ENCODE measurements around the gene ADGRA1. TPM values are rescaled to one million over a fixed set of nuclear protein-coding genes. Genes with fewer than 3 reads are reported as not detected.

Gene ADGRA1
- total and polyA plus RNA-seq, 2 of the 13 experiments (the other 11 are each of a cell fraction or from before 2014, with no cell fraction given), result not detected

DNA sequence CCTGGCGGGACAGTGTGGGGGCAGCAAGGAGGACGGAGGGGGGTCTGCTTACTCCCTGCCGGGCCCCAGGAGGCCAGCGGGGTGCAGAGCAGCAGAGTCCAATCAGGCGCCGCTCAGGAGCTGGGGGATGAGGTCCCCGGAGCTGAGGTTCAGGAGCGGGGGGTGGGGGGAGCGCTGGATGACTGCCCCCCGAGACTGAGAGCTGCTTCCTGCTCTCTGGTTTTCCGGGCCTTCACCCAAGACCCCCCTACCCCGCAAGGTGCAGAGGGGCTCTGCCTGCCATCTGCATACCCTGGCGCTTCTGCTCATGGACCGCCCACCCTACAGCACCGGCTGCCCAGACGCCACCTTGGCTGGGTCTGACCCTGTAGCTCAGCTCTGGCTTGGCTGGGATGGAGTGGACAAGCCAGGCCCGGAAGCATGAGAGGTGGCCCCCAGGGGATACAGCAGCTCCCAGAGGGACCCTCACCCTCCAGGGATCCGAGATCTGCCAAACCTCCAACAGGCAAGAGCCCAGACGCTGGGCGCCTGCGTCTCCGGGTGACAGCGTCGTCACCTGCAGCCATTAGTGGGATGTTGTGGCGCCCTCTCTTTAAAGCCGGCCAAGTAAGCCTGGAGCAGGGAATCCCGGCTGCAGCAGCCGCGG, 73.2 kb downstream of the ADGRA1 start:
- no TSS peak for BruUV-seq (replicated peaks)
- Histone ChIP-seq H3K4me3 (replicated peaks in 1 of 3; ENCODE audit: insufficient read depth in 1 of 3, low read depth in 2 of 3, low read length in 3 of 3) (peak overlapping the region in 2 of 3 experiments; percentile 36 to 64; a peak in 4 of 6 replicates), H4K20me1 (ENCODE audit: insufficient read depth, low read length) (no peaks in the 10 kb centered on the region), H3K27ac (ENCODE audit: extremely low read length, insufficient read depth, low read length) (no peak overlapping the region), H3K27me3 (ENCODE audit: control insufficient read depth in 1 of 2, insufficient read depth in 2 of 2, low read length in 2 of 2) (peaks cover 7 to 40% of the 10 kb centered on the region in 2 experiments), H3K4me1 (ENCODE audit: insufficient read depth, low read length) (peaks cover 17% of the 10 kb centered on the region), H3K9ac (ENCODE audit: insufficient read depth, low read depth, low read length) (no peak overlapping the region), H3K9me3 (ENCODE audit: low read length) (no peaks in the 10 kb centered on the region), H2AFZ (ENCODE audit: low read length) (no peak overlapping the region), H3K36me3 (replicated peaks in 1 of 2; ENCODE audit: control insufficient read depth in 1 of 2, insufficient read depth in 2 of 2, low read length in 2 of 2) (no peaks in the 10 kb centered on the region), H3K4me2 (ENCODE audit: low read depth, low read length) (peak overlapping the region; percentile 47), H3K79me2 (ENCODE audit: insufficient read depth, low read length) (no peaks in the 10 kb centered on the region)
- ChIA-PET CTCF (ENCODE audit: low intra/inter-chr PET ratio, low total read pairs) (no interaction called here), POLR2A (interaction anchor here (0.6 kb wide), 1 partner anchor 328 kb away, joined by 4 read pairs; no protein-coding TSS in a partner anchor)
- DNase-seq (ENCODE audit: low spot score) (no peak), FAIRE-seq (no peak), ATAC-seq (peak; percentile 17)
- WGBS (ENCODE audit: low lambda C conversion rate), result 80% methylated on average over 1 of the region's 29 CpGs
- intact Hi-C loops (cut with micrococcal nuclease; ENCODE audit: unreplicated experiment) (no loop called here), in situ Hi-C loops (cut with HindIII; ENCODE audit: extremely low pct_ligation_motif_present, low pct_unique_long_range_greater_than_20kb) (no loop called here)
- TF ChIP-seq, protein P1, sequence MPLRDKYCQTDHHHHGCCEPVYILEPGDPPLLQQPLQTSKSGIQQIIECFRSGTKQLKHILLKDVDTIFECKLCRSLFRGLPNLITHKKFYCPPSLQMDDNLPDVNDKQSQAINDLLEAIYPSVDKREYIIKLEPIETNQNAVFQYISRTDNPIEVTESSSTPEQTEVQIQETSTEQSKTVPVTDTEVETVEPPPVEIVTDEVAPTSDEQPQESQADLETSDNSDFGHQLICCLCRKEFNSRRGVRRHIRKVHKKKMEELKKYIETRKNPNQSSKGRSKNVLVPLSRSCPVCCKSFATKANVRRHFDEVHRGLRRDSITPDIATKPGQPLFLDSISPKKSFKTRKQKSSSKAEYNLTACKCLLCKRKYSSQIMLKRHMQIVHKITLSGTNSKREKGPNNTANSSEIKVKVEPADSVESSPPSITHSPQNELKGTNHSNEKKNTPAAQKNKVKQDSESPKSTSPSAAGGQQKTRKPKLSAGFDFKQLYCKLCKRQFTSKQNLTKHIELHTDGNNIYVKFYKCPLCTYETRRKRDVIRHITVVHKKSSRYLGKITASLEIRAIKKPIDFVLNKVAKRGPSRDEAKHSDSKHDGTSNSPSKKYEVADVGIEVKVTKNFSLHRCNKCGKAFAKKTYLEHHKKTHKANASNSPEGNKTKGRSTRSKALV (CRISPR knock-in tag; IDR thresholded peaks at IDR 0.05), result peak; percentile 63; the same call in 1 of the 2 replicates
- TF ChIP-seq, protein P2, sequence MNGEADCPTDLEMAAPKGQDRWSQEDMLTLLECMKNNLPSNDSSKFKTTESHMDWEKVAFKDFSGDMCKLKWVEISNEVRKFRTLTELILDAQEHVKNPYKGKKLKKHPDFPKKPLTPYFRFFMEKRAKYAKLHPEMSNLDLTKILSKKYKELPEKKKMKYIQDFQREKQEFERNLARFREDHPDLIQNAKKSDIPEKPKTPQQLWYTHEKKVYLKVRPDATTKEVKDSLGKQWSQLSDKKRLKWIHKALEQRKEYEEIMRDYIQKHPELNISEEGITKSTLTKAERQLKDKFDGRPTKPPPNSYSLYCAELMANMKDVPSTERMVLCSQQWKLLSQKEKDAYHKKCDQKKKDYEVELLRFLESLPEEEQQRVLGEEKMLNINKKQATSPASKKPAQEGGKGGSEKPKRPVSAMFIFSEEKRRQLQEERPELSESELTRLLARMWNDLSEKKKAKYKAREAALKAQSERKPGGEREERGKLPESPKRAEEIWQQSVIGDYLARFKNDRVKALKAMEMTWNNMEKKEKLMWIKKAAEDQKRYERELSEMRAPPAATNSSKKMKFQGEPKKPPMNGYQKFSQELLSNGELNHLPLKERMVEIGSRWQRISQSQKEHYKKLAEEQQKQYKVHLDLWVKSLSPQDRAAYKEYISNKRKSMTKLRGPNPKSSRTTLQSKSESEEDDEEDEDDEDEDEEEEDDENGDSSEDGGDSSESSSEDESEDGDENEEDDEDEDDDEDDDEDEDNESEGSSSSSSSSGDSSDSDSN (CRISPR knock-in tag; IDR thresholded peaks at IDR 0.05), result peak; percentile 30; the same call in 1 of the 2 replicates
- no peak for TF ChIP-seq TRIM24 (CRISPR knock-in tag; IDR thresholded peaks at IDR 0.05)

All from HepG2 (cell line).